Epithelial cell of esophagus (primary cell): Measurements from ENCODE around the gene ARHGAP10.
A peak's percentile ranks its signal among the peaks of the same experiment; 100 is the strongest.

Experiments used
- DNase-seq: peaks from one replicate; pipeline ENCODE4 v3.0.0; 2010; ENCODE audit warnings: low read depth
- H3K4me3 ChIP-seq: 2 replicates; pipeline ENCODE4 v1.5.1; 2011; ENCODE audit warnings: mild to moderate bottlenecking, low read length, control low read depth
- TF ChIP-seq, protein P1 (sequence below): IDR thresholded peaks from 2 replicates; pipeline ENCODE4 v1.5.1; 2011; ENCODE audit warnings: low read depth, mild to moderate bottlenecking, low read length, control low read depth, inconsistent platforms; ENCODE audit not compliant: insufficient read depth; ENCODE audit errors: missing control alignments

The ARHGAP10 gene

DNA sequence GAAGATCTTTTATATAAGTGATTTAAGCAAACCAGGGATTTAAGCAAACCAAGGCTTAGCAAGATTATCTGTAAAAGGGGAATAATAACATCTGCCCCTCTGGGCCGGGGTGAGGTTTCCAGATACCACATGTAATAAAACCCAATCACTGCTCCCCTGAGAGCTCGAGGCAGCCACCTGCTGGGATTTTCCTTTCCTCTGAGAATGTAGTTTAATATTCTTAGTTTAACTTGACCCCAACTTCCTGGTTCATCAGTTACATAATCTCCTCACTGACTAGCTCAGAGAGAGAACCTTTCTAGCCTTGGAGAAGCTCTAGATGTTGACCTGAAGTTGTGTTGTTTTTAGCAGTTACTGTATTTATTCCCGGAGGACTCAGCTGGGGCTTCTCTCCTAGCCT is 322.4 kb downstream of the ARHGAP10 start:
- TF ChIP-seq, protein P1, sequence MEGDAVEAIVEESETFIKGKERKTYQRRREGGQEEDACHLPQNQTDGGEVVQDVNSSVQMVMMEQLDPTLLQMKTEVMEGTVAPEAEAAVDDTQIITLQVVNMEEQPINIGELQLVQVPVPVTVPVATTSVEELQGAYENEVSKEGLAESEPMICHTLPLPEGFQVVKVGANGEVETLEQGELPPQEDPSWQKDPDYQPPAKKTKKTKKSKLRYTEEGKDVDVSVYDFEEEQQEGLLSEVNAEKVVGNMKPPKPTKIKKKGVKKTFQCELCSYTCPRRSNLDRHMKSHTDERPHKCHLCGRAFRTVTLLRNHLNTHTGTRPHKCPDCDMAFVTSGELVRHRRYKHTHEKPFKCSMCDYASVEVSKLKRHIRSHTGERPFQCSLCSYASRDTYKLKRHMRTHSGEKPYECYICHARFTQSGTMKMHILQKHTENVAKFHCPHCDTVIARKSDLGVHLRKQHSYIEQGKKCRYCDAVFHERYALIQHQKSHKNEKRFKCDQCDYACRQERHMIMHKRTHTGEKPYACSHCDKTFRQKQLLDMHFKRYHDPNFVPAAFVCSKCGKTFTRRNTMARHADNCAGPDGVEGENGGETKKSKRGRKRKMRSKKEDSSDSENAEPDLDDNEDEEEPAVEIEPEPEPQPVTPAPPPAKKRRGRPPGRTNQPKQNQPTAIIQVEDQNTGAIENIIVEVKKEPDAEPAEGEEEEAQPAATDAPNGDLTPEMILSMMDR, result no peak
- DNase-seq, result peak; percentile 18

DNA sequence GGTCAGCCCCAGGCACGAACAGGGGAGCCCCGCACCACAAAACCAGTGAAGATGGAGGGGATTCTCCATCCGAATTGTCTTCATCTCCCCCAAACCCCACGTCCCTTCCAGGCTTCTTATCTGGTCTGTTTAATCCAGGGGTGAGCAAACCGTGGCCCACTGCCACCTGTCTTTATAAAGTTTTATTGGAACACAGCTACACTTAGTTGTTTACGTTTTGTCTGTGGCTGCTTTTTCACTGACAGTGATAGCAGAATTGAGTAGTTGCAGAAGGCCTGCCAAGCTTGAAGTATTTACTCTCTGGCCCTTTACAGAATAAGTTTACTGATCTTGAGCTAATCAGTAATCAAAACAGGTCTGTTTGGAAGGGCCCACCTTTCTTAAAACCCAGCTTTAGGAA is 324.0 kb downstream of the ARHGAP10 start:
- TF ChIP-seq, protein P1, result no peak
- DNase-seq, result no peak

More for the DNA sequence above, 322.4 kb downstream of the ARHGAP10 start:
- no peak overlapping the region for H3K4me3 ChIP-seq

DNA sequence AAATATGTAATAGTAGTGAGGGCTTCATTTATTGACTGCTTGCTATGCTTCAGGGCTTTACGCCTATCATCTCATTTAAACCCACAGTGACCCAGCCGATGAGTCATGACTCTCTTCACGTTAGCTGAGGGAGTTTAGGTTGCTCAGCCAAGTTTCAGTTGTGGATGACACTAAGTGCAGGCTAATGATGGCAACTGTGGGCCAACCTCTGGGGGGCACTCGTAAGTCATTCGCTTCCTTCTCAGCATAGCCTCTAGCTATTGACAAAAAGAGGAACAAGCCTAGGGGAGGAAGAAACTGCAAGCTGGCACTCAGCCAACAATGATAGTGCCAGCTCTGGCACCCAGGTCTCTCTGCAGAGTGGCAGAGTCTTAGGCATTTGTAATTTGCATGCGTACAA is 325.0 kb downstream of the ARHGAP10 start:
- H3K4me3 ChIP-seq, result no peak overlapping the region
- peak; percentile 67 for DNase-seq
- TF ChIP-seq, protein P1, result no peak

More for the DNA sequence above, 324.0 kb downstream of the ARHGAP10 start:
- H3K4me3 ChIP-seq, result no peak overlapping the region

DNA sequence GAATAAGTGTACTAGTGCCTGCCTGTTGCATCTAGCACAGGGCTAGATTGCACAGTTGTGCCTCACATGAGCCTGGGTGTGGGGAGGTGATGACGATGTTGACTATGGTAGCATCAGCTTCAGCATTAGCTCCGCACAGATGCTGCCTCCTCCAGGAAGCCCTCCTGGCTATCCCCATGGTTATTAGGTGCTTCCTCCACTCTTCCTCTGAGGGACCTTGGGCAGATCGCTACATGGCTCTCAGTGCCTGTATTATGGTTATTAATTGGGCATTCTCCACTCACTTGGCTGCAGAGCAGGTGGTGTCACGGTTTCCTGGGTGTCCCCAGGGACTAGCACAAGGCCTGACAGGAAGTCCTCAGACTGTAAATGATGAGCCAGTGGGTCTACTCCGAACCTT is 325.6 kb downstream of the ARHGAP10 start:
- TF ChIP-seq, protein P1, result no peak
- H3K4me3 ChIP-seq, result no peak overlapping the region
- DNase-seq, result no peak

DNA sequence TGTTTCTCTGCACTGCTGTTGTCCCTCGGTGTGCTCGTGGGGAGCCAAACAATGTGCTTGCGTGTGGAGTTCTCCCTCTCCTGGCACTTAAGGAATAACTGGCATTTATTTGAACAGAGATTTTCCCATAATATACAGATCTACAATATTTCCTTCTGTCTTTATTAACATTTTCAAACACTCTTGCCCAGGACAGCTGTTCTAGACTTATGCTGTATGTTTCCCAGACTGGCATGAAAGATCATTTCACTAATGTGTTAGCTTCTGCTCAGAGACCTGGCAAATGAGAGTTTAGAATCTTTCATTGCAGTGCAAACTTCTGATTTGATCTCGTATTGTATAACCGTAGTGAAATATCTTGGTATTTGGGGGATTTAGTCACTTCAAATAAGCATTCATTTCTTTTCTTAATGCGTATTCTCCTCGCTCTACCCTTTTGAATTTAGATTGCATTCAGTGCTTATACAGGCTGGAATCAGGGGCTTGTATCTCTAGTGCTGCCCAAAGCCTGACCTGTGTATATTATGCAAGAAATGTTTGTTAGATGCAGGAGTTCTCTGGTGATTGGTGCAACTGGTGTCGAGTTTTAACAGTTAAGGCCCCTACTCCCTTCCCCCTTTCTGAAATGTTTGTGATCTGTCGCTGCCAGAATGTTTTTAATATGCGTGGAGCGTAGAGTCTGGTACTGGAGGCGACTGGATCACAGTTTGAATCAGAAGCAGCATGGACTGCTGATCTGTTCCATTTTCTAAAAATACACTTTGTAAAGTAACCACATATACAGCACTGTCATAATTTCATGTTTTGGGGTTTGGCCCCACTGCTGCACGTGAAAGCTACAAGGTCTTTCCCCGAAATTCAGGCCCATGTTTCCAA is 326.3 kb downstream of the ARHGAP10 start:
- H3K4me3 ChIP-seq, result no peak overlapping the region
- DNase-seq, result no peak
- TF ChIP-seq, protein P1, result no peak

DNA sequence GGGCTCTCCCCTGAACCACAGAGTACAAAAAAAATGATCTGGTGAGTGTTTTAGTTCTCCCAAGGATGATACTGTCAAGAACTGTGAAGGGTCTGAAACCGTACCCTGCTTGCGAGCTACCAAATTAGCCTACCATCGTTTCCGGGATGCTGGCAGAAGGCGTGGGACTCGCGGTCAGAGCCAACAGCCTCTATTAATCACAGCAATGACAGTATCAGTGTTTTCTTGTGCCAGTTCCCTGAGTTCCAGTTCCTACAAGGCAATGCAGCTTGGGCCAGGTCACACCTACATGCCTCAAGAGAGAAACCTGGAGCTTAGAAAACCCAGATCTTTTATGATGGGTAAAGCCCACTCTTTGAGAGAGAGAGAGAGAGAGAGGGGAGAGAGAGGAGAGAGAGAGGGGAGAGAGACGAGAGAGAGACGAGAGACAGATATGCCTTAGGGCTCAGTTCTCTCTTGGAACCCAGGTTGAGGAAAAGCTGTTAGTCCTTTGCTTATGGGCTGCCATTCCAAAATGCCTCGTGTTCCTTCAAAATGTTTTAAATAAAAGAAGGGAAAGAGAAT is 327.8 kb downstream of the ARHGAP10 start:
- no peak for DNase-seq
- TF ChIP-seq, protein P1, result no peak
- no peak overlapping the region for H3K4me3 ChIP-seq
